Spleen (tissue), 7 donors: Measurements from ENCODE around the gene MPHOSPH6.

Experiments
- CTCF ChIP-seq, 11 experiments: fragments of 200-600 bp in 7 of 11; fragments of 450-650 bp in 4 of 11; sonication (generic) in 4 of 11; IDR thresholded peaks in 8 of 11; conservative IDR thresholded peaks in 3 of 11; 1 replicate in 7 of 11; 2 replicates in 4 of 11; pipeline versions ENCODE4 v1.4.0 to v1.8.0; 2016 to 2021; ENCODE audit warnings: antibody characterized with exemption in 11 of 11, inconsistent platforms in 4 of 11, mild to moderate bottlenecking in 1 of 11
- POLR2A ChIP-seq, 3 donors: fragments of 450-650 bp; IDR thresholded peaks; one replicate each; pipeline ENCODE4 v1.5.1; 2017; ENCODE audit warnings: antibody characterized with exemption in 3 of 3, mild to moderate bottlenecking in 1 of 3
- POLR2AphosphoS5 ChIP-seq, 3 donors: sonication (generic); formaldehyde crosslinking; IDR thresholded peaks; one replicate each; pipeline ENCODE4 v1.5.1; 2017; ENCODE audit warnings: antibody characterized with exemption in 3 of 3
- donor health status: DM: no; HTN: no; CAD: no; lungs with moderate emphysema.
- donor health status: DM: no; HTN: no; CAD: no.
- donor health status: DM: no; HTN: no; CAD: no.

- TF ChIP-seq CTCF (IDR thresholded peaks at IDR 0.05 in 8 of 11, conservative IDR thresholded peaks at IDR 0.05 in 3 of 11) (no peak), POLR2A (IDR thresholded peaks at IDR 0.05) (no peak), POLR2AphosphoS5 (IDR thresholded peaks at IDR 0.05) (no peak)
Measured at GRCh38 chr16:82182266-82183003, 12.4 kb upstream of the MPHOSPH6 start.
